Measurements from ENCODE around the gene CCT3.
A peak's percentile ranks its signal among the peaks of the same experiment; 100 is the strongest.

Gene CCT3

DNA sequence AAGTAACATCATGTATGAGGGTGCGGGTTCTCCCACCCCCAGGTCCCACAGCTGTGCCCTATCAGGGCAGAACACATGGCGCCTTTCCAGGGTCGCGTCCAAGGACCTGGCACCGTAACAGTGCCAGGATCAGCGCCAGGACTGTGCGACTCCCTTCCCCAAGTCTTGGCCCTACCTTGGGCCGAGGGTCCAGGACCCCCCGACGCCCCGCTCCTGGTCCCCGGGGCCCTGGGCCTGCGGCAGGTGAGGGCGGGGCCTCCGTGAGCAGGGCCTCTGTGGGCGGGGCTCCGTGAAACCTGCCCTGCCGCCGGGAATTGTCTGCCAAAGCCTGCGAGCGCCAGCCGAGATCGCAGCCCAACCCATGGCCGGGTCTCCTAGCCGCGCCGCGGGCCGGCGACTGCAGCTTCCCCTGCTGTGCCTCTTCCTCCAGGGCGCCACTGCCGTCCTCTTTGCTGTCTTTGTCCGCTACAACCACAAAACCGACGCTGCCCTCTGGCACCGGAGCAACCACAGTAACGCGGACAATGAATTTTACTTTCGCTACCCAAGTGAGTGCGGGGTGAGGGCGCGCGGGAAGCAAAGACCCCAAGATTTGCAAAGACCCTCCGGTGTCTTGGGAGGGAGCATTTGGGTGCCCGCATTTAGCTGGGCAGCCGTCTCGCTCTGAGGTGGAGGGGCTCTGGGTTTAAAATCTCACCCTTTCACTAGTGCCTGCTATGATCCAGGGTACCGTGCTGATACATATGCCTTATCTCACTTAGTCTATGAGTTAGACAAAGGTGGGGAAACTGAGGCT lies 31.0 kb upstream of the CCT3 start, which contains the start of gene RHBG:
RHBG (plus strand) TSS at position 323 of the 796 bp plus-strand sequence; CDS start at position 362, 39 bp downstream.
- Histone ChIP-seq H3F3A (ENCODE audit: insufficient read depth, low read length) (0 out of 2 replicates have a peak, but pooled peaks cover 5% of the 10 kb centered on the region), H3K4me1 (ENCODE audit: low read length) (peaks cover 6% of the 10 kb centered on the region), H2AFZ (ENCODE audit: low read length) (peak within 1 kb of the TSS; percentile 73), H3K4me2 (ENCODE audit: low read depth, low read length) (peak within 1 kb of the TSS; percentile 91), H4K20me1 (ENCODE audit: insufficient read depth, low read length) (no peaks in the 10 kb centered on the region), H3K79me2 (ENCODE audit: low read length) (no peaks in the 10 kb centered on the region), H3K27ac (ENCODE audit: low read length) (no peak within 1 kb of the TSS), H3K36me3 (replicated peaks; ENCODE audit: insufficient read depth, low read length) (no peaks in the 10 kb centered on the region), H3K9me3 (replicated peaks; ENCODE audit: insufficient read depth, low read length) (no peaks in the 10 kb centered on the region), H3K4me3 (ENCODE audit: low read length) (peak within 1 kb of the TSS; percentile 67), H3K9me2 (replicated peaks; ENCODE audit: insufficient read depth, low read length) (no peaks in the 10 kb centered on the region), H3K27me3 (replicated peaks; ENCODE audit: insufficient read depth, low read length) (peaks cover 39% of the 10 kb centered on the region), H3K9ac (ENCODE audit: low read length) (peak within 1 kb of the TSS; percentile 32; the same call in 1 of the 2 replicates)
- DNase-seq: peak; percentile 71
- no peak for TF ChIP-seq EZH2 (optimal IDR thresholded peaks at IDR 0.05; ENCODE audit: low read depth, low read length)
- no peak for TF ChIP-seq EZH2phosphoT487 (IDR thresholded peaks at IDR 0.05; ENCODE audit: low read length)
- TF ChIP-seq, protein P1, sequence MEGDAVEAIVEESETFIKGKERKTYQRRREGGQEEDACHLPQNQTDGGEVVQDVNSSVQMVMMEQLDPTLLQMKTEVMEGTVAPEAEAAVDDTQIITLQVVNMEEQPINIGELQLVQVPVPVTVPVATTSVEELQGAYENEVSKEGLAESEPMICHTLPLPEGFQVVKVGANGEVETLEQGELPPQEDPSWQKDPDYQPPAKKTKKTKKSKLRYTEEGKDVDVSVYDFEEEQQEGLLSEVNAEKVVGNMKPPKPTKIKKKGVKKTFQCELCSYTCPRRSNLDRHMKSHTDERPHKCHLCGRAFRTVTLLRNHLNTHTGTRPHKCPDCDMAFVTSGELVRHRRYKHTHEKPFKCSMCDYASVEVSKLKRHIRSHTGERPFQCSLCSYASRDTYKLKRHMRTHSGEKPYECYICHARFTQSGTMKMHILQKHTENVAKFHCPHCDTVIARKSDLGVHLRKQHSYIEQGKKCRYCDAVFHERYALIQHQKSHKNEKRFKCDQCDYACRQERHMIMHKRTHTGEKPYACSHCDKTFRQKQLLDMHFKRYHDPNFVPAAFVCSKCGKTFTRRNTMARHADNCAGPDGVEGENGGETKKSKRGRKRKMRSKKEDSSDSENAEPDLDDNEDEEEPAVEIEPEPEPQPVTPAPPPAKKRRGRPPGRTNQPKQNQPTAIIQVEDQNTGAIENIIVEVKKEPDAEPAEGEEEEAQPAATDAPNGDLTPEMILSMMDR (IDR thresholded peaks at IDR 0.05; ENCODE audit: low read length): no peak

DNA sequence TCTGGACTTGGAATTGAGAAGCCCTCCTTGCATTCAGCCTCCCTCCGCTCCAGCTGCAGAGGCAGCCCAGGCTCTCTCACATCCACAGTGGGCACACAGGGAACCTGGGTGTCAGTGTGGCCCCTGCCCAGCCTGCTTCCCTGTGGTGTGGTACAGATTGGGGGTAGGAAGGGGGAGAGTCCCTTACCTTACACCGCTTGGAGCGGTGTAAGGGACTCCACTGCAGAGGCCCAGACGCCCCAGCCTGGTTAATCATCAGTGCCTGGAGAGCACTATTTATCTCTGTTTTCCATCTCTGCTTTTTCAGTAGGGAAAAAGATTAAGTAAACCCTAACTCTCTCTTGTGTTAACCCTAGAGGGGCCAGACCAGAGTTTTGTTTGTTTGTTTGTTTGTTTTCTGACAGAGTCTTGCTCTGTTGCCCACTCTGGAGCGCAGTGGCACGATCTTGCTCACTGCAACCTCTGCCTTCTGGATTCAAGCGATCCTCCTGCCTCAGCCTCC lies 30.1 kb upstream of the CCT3 start:
- no peak for TF ChIP-seq EZH2phosphoT487 (IDR thresholded peaks at IDR 0.05; ENCODE audit: low read length)
- TF ChIP-seq, protein P1 (IDR thresholded peaks at IDR 0.05; ENCODE audit: low read length): no peak
- TF ChIP-seq EZH2 (optimal IDR thresholded peaks at IDR 0.05; ENCODE audit: low read depth, low read length): no peak
- peaks cover 32% of the 10 kb centered on the region for H3K27me3 ChIP-seq (replicated peaks; ENCODE audit: insufficient read depth, low read length)
- H2AFZ ChIP-seq (ENCODE audit: low read length): no peak overlapping the region
- peaks cover 6% of the 10 kb centered on the region for H3K4me1 ChIP-seq (ENCODE audit: low read length)
- H4K20me1 ChIP-seq (ENCODE audit: insufficient read depth, low read length): no peaks in the 10 kb centered on the region
- no peaks in the 10 kb centered on the region for H3K9me3 ChIP-seq (replicated peaks; ENCODE audit: insufficient read depth, low read length)
- no peak overlapping the region for H3K9ac ChIP-seq (ENCODE audit: low read length)
- H3K36me3 ChIP-seq (replicated peaks; ENCODE audit: insufficient read depth, low read length): no peaks in the 10 kb centered on the region
- H3K4me2 ChIP-seq (ENCODE audit: low read depth, low read length): no peak overlapping the region; the same call in 1 of the 2 replicates
- 0 out of 2 replicates have a peak, but pooled peaks cover 5% of the 10 kb centered on the region for H3F3A ChIP-seq (ENCODE audit: insufficient read depth, low read length)
- H3K4me3 ChIP-seq (ENCODE audit: low read length): no peak overlapping the region
- H3K9me2 ChIP-seq (replicated peaks; ENCODE audit: insufficient read depth, low read length): no peaks in the 10 kb centered on the region
- DNase-seq: no peak
- H3K27ac ChIP-seq (ENCODE audit: low read length): no peak overlapping the region
- no peaks in the 10 kb centered on the region for H3K79me2 ChIP-seq (ENCODE audit: low read length)

DNA sequence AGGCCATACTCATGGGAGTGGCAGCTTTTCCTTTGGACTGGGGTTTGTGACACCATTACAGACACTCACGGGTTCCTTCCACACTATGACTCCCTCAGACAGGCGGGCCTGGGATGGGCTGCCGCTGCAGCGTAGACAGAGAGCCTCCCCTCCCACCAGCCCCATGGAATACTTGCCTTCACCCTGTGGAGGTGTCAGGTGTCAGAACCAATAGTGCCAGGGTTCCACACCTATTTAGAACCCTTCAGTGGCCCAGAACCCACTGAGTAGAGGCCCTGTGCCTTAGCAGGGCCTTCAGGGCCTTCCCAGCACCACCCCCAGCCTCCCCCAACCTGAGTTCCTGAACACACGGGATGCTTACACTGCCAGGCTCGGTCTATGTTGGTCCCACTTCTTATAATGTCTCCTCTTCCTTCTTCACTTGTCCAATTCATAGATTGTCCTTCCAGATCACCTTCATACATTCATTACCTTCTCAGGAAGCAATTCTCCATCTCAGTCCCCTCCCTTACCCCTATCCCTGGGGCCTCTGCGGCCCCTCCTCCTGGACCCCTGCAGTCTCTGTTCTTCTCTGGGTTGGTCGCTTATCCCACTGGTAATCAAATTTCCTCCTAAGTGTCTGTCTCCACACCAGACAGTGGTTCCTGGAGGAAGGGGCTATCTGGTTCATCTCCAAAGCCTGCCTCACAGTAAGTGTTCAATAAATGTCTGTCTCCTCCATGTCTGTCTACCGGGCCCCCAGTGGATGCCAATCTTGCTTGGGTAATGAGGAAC lies 29.5 kb upstream of the CCT3 start:
- no peaks in the 10 kb centered on the region for H3K36me3 ChIP-seq (replicated peaks; ENCODE audit: insufficient read depth, low read length)
- H3K79me2 ChIP-seq (ENCODE audit: low read length): no peaks in the 10 kb centered on the region
- H2AFZ ChIP-seq (ENCODE audit: low read length): no peak overlapping the region
- TF ChIP-seq, protein P1 (IDR thresholded peaks at IDR 0.05; ENCODE audit: low read length): no peak
- TF ChIP-seq EZH2phosphoT487 (IDR thresholded peaks at IDR 0.05; ENCODE audit: low read length) (no peak), EZH2 (optimal IDR thresholded peaks at IDR 0.05; ENCODE audit: low read depth, low read length) (no peak)
- no peak overlapping the region for H3K27ac ChIP-seq (ENCODE audit: low read length)
- no peaks in the 10 kb centered on the region for H3K9me3 ChIP-seq (replicated peaks; ENCODE audit: insufficient read depth, low read length)
- H3K9me2 ChIP-seq (replicated peaks; ENCODE audit: insufficient read depth, low read length): no peaks in the 10 kb centered on the region
- no peak overlapping the region for H3K4me3 ChIP-seq (ENCODE audit: low read length)
- 0 out of 2 replicates have a peak, but pooled peaks cover 5% of the 10 kb centered on the region for H3F3A ChIP-seq (ENCODE audit: insufficient read depth, low read length)
- H3K4me2 ChIP-seq (ENCODE audit: low read depth, low read length): no peak overlapping the region
- H3K27me3 ChIP-seq (replicated peaks; ENCODE audit: insufficient read depth, low read length): peaks cover 26% of the 10 kb centered on the region
- peaks cover 6% of the 10 kb centered on the region for H3K4me1 ChIP-seq (ENCODE audit: low read length)
- H3K9ac ChIP-seq (ENCODE audit: low read length): no peak overlapping the region
- DNase-seq: no peak
- no peaks in the 10 kb centered on the region for H4K20me1 ChIP-seq (ENCODE audit: insufficient read depth, low read length)

All from MM.1S (cell line).